HCT116 (cell line): Measurements from ENCODE around the gene SCCPDH. TPM values are rescaled to one million over a fixed set of nuclear protein-coding genes. Genes with fewer than 3 reads are reported as not detected.

ENCODE experiments used
- ATAC-seq: fragments of 200-7000 bp; cut with Tn5 transposase; 2 replicates; pipeline ENCODE4 v1.9.1; 2020; ENCODE audit warnings: mild to moderate bottlenecking, moderate library complexity
- BruUV-seq: library from RNA; stranded (reverse); fragments of 400-500 nt; replicated peaks from 2 replicates; lab custom pipeline; 2021; lab: Mats Ljungman, UMichigan
- CTCF ChIA-PET: fragments of 300-600 bp; sonication (Branson Sonifier 250); formaldehyde crosslinking; loops from one replicate; lab custom pipeline; 2021; ENCODE audit warnings: antibody characterized with exemption; lab: Charles Lee
- POLR2A ChIA-PET: fragments of 300-600, 350-600 bp; sonication (Branson Sonifier 250); formaldehyde crosslinking; loops from one replicate; lab custom pipeline; 2021; ENCODE audit warnings: antibody characterized with exemption; lab: Charles Lee
- RAD21 ChIA-PET, 2 experiments: fragments of 300-600 bp; sonication (Branson Sonifier 250); formaldehyde crosslinking; loops; one replicate each; lab custom pipeline; 2023; ENCODE audit warnings: low total read pairs in 2 of 2; ENCODE audit not compliant: uncharacterized antibody in 2 of 2, unreplicated experiment in 2 of 2, low non-redundant PET in 1 of 2; lab: Charles Lee
- DNase-seq: peaks from one replicate; pipeline ENCODE4 v3.0.0-alpha.2; 2010; ENCODE audit warnings: low read depth, low spot score
- H2AFZ ChIP-seq: fragments of 200-600 bp; shearing (Covaris generic), sonication (generic); 2 replicates; pipeline ENCODE4 v1.6.1; 2017; ENCODE audit warnings: low read depth, mixed run types, mixed read lengths, antibody characterized with exemption, low read length; ENCODE audit not compliant: poor library complexity, severe bottlenecking
- H3K27ac ChIP-seq: 2 replicates; pipeline ENCODE4 v1.5.1; 2012; ENCODE audit warnings: low read depth, low read length
- H3K27me3 ChIP-seq: fragments of 200-600 bp; sonication (generic); 2 replicates; pipeline ENCODE4 v1.6.1; 2016; ENCODE audit warnings: mixed run types, low read length, mixed read lengths; ENCODE audit not compliant: insufficient read depth
- H3K36me3 ChIP-seq, 2 experiments: fragments of 200-500 bp in 1 of 2; fragments of 200-600 bp in 1 of 2; sonication (Bioruptor generic) in 1 of 2; sonication (generic) in 1 of 2; 2 replicates each; pipeline versions ENCODE4 v1.5.1 to v1.6.1; 2014 to 2016; ENCODE audit warnings: low read length in 2 of 2, inconsistent platforms in 1 of 2, mixed read lengths in 1 of 2, mixed run types in 1 of 2; ENCODE audit not compliant: insufficient read depth in 2 of 2, control insufficient read depth in 1 of 2
- H3K4me1 ChIP-seq, 2 experiments: fragments of 200-600 bp in 1 of 2; sonication (generic) in 1 of 2; 2 replicates each; pipeline versions ENCODE4 v1.5.1 to v1.6.1; 2012 to 2017; ENCODE audit warnings: low read length in 2 of 2, inconsistent platforms in 1 of 2, mild to moderate bottlenecking in 1 of 2, mixed read lengths in 1 of 2, mixed run types in 1 of 2, moderate library complexity in 1 of 2; ENCODE audit not compliant: insufficient read depth in 2 of 2, control insufficient read depth in 1 of 2
- H3K4me2 ChIP-seq: fragments of 200-600 bp; sonication (generic); 2 replicates; pipeline ENCODE4 v1.6.1; 2017; ENCODE audit warnings: mixed run types, low read length, mixed read lengths
- H3K4me3 ChIP-seq, 2 experiments: fragments of 200-600 bp in 1 of 2; sonication (generic) in 1 of 2; replicated peaks in 1 of 2; 2 replicates each; pipeline ENCODE4 v1.5.1; 2011 to 2016; ENCODE audit warnings: low read length in 2 of 2, control low read depth in 1 of 2, low read depth in 1 of 2, mild to moderate bottlenecking in 1 of 2, mixed read lengths in 1 of 2, mixed run types in 1 of 2
- H3K79me2 ChIP-seq: fragments of 200-600 bp; sonication (generic); 2 replicates; pipeline ENCODE4 v1.6.1; 2017; ENCODE audit warnings: mild to moderate bottlenecking, mixed run types, low read length, moderate library complexity, mixed read lengths; ENCODE audit not compliant: insufficient read depth
- H3K9ac ChIP-seq: fragments of 200-600 bp; sonication (generic); 2 replicates; pipeline ENCODE4 v1.6.1; 2016; ENCODE audit warnings: low read length, mixed read lengths
- H3K9me2 ChIP-seq: fragments of 200-600 bp; sonication (generic), shearing (Covaris generic); 2 replicates; pipeline ENCODE4 v1.6.1; 2017; ENCODE audit warnings: mixed run types, mild to moderate bottlenecking, moderate library complexity; ENCODE audit not compliant: insufficient read depth
- H3K9me3 ChIP-seq, 2 experiments: fragments of 200-500 bp in 1 of 2; fragments of 200-600 bp in 1 of 2; sonication (Bioruptor generic) in 1 of 2; sonication (generic) in 1 of 2; 2 replicates each; pipeline ENCODE4 v1.6.1; 2014 to 2017; ENCODE audit warnings: low read length in 2 of 2, mixed read lengths in 2 of 2, inconsistent platforms in 1 of 2, low read depth in 1 of 2, mild to moderate bottlenecking in 1 of 2, mixed run types in 1 of 2, moderate library complexity in 1 of 2; ENCODE audit not compliant: control insufficient read depth in 1 of 2, insufficient read depth in 1 of 2
- H4K20me1 ChIP-seq: fragments of 200-600 bp; sonication (generic), shearing (Covaris generic); 2 replicates; pipeline ENCODE4 v1.6.1; 2017; ENCODE audit warnings: mixed run types, mild to moderate bottlenecking, moderate library complexity; ENCODE audit not compliant: insufficient read depth
- CBX3 ChIP-seq: IDR thresholded peaks from 2 replicates; pipeline ENCODE4 v1.6.1; 2012; ENCODE audit warnings: low read depth
- CEBPB ChIP-seq: IDR thresholded peaks from 2 replicates; pipeline ENCODE4 v1.6.1; 2012; ENCODE audit warnings: low read depth
- CTCF ChIP-seq, 3 experiments: fragments of 200-600 bp in 1 of 3; sonication (generic) in 1 of 3; IDR thresholded peaks in 2 of 3; conservative IDR thresholded peaks in 1 of 3; 2 replicates each; pipeline ENCODE4 v1.5.1; 2012 to 2017; ENCODE audit warnings: low read depth in 2 of 3, low read length in 2 of 3, antibody characterized with exemption in 1 of 3, borderline replicate concordance in 1 of 3, control low read depth in 1 of 3, mild to moderate bottlenecking in 1 of 3, mixed read lengths in 1 of 3, mixed run types in 1 of 3, moderate library complexity in 1 of 3; ENCODE audit not compliant: insufficient read depth in 1 of 3
- EGR1 ChIP-seq: IDR thresholded peaks from 2 replicates; pipeline ENCODE4 v1.6.1; 2012; ENCODE audit warnings: low read depth
- ELF1 ChIP-seq: IDR thresholded peaks from 2 replicates; pipeline ENCODE4 v1.6.1; 2012; ENCODE audit warnings: low read depth, borderline replicate concordance
- EZH2phosphoT487 ChIP-seq: fragments of 200-600 bp; IDR thresholded peaks from 2 replicates; pipeline ENCODE4 v1.6.1; 2018; ENCODE audit warnings: antibody characterized with exemption, borderline replicate concordance
- FOSL1 ChIP-seq: IDR thresholded peaks from 2 replicates; pipeline ENCODE4 v1.6.1; 2012; ENCODE audit warnings: low read depth
- JUND ChIP-seq: IDR thresholded peaks from 2 replicates; pipeline ENCODE4 v1.6.1; 2012
- POLR2A ChIP-seq: IDR thresholded peaks from 2 replicates; pipeline ENCODE4 v1.7.0; 2011; ENCODE audit warnings: borderline replicate concordance; ENCODE audit not compliant: insufficient read depth, insufficient read length; ENCODE audit errors: extremely low read depth
- SIN3A ChIP-seq: IDR thresholded peaks from 2 replicates; pipeline ENCODE4 v1.6.1; 2012; ENCODE audit warnings: low read depth
- SRF ChIP-seq: IDR thresholded peaks from 2 replicates; pipeline ENCODE4 v1.6.1; 2012; ENCODE audit warnings: low read depth
- YY1 ChIP-seq: IDR thresholded peaks from 2 replicates; pipeline ENCODE4 v1.6.1; 2011; ENCODE audit warnings: low read length, low read depth, moderate library complexity, mild to moderate bottlenecking; ENCODE audit not compliant: insufficient replicate concordance; ENCODE audit errors: extremely low read depth
- ZBTB33 ChIP-seq: IDR thresholded peaks from 2 replicates; pipeline ENCODE4 v1.6.1; 2011; ENCODE audit warnings: mild to moderate bottlenecking, low read length, moderate library complexity; ENCODE audit not compliant: insufficient replicate concordance; ENCODE audit errors: extremely low read depth
- ZNF274 ChIP-seq: fragments of 200-500 bp; sonication (Bioruptor generic); IDR thresholded peaks from 2 replicates; pipeline ENCODE4 v1.6.1; 2014; ENCODE audit warnings: mild to moderate bottlenecking, low read depth, low read length, inconsistent platforms
- intact Hi-C: fragments of 100-400 bp; cut with micrococcal nuclease; formaldehyde crosslinking; loops from 2 replicates; pipeline ENCODE4 v1.10.0; 2022
- total RNA-seq: library from RNA; stranded (reverse); gene quantifications from one replicate; pipeline ENCODE4 v1.2.1, GENCODE V29; 2021; ENCODE audit not compliant: unreplicated experiment
- TF ChIP-seq, protein P1 (sequence below): IDR thresholded peaks from 2 replicates; pipeline ENCODE4 v1.6.1; 2012; ENCODE audit warnings: low read depth
- TF ChIP-seq, protein P2 (sequence below): IDR thresholded peaks from 2 replicates; pipeline ENCODE4 v1.6.1; 2012

The SCCPDH gene
- total RNA-seq, 1 experiment from 2014 or later = 0.30 TPM

DNA sequence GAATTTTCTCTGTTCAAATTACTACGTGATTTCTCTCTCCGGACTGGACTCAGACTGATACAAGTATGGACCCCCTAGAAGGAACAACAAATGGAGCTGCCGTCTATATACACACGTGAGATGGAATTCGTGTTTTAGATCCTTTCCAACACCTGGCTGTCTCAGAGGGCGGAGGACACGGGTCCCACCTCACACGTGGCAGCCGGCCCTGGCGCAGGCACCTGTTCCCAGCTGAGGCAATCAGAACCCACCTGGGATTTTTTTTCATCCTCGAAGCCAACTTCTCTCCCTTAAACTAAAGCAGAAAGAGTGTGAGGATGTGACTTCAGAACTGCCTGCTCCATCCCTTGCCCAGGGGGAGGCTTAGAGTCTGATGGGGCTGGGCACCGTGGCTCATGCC, 34.1 kb upstream of the SCCPDH start (continued):
- no peak for TF ChIP-seq SIN3A
- TF ChIP-seq CBX3 = no peak
- no peak for TF ChIP-seq CEBPB
- no peak for TF ChIP-seq ELF1
- no peak for TF ChIP-seq YY1
- no peak for TF ChIP-seq SRF
- no peak for TF ChIP-seq JUND
- no peak for TF ChIP-seq EZH2phosphoT487

GRCh38 chr1:246691622-246692495, 32.4 kb upstream of the SCCPDH start:
- no peaks in the 10 kb centered on the region for H3K36me3 ChIP-seq
- H3K9me2 ChIP-seq = no peaks in the 10 kb centered on the region
- peaks cover 3 to 15% of the 10 kb centered on the region in 2 experiments; a peak in 3 of 4 replicates for H3K4me1 ChIP-seq
- no peaks in the 10 kb centered on the region for H3K27me3 ChIP-seq
- intact Hi-C loops = no loop called here
- H3K9me3 ChIP-seq = no peaks in the 10 kb centered on the region
- ChIA-PET POLR2A (no interaction called here), RAD21 (no interaction called here), CTCF (no interaction called here)
- no peak overlapping the region for H3K9ac ChIP-seq
- H2AFZ ChIP-seq = no peak overlapping the region
- ATAC-seq = no peak
- no peak overlapping the region for H3K4me2 ChIP-seq
- H4K20me1 ChIP-seq = no peaks in the 10 kb centered on the region
- TF ChIP-seq ZBTB33 (no peak), SIN3A (no peak), FOSL1 (no peak), EGR1 (no peak), ELF1 (no peak), CTCF (IDR thresholded peaks at IDR 0.05 in 2 of 3, conservative IDR thresholded peaks at IDR 0.05 in 1 of 3; ENCODE audit: borderline replicate concordance in 1 of 3, insufficient read depth in 1 of 3, low read depth in 2 of 3, low read length in 2 of 3) (no peak), EZH2phosphoT487 (no peak), JUND (no peak), POLR2A (no peak), ZNF274 (no peak)
- TF ChIP-seq, protein P1, sequence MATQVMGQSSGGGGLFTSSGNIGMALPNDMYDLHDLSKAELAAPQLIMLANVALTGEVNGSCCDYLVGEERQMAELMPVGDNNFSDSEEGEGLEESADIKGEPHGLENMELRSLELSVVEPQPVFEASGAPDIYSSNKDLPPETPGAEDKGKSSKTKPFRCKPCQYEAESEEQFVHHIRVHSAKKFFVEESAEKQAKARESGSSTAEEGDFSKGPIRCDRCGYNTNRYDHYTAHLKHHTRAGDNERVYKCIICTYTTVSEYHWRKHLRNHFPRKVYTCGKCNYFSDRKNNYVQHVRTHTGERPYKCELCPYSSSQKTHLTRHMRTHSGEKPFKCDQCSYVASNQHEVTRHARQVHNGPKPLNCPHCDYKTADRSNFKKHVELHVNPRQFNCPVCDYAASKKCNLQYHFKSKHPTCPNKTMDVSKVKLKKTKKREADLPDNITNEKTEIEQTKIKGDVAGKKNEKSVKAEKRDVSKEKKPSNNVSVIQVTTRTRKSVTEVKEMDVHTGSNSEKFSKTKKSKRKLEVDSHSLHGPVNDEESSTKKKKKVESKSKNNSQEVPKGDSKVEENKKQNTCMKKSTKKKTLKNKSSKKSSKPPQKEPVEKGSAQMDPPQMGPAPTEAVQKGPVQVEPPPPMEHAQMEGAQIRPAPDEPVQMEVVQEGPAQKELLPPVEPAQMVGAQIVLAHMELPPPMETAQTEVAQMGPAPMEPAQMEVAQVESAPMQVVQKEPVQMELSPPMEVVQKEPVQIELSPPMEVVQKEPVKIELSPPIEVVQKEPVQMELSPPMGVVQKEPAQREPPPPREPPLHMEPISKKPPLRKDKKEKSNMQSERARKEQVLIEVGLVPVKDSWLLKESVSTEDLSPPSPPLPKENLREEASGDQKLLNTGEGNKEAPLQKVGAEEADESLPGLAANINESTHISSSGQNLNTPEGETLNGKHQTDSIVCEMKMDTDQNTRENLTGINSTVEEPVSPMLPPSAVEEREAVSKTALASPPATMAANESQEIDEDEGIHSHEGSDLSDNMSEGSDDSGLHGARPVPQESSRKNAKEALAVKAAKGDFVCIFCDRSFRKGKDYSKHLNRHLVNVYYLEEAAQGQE = no peak
- TF ChIP-seq, protein P2, sequence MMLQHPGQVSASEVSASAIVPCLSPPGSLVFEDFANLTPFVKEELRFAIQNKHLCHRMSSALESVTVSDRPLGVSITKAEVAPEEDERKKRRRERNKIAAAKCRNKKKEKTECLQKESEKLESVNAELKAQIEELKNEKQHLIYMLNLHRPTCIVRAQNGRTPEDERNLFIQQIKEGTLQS = no peak
- H3K27ac ChIP-seq = no peak overlapping the region
- H3K79me2 ChIP-seq = no peaks in the 10 kb centered on the region
- no peak for DNase-seq
- H3K4me3 ChIP-seq = no peak overlapping the region
- no TSS peak for BruUV-seq
